GM10847 (cell line): Measurements from ENCODE around the gene SMYD4.

ENCODE experiments used
- POLR2A ChIP-seq: IDR thresholded peaks from 2 replicates; pipeline ENCODE4 v1.6.1; 2011; ENCODE audit not compliant: insufficient read length; ENCODE audit errors: extremely low read depth

SMYD4 gene

GRCh38 chr17:1792495-1793446 is 36.9 kb downstream of the SMYD4 start:
- no peak for TF ChIP-seq POLR2A

GRCh38 chr17:1789936-1790335 is 39.8 kb downstream of the SMYD4 start:
- TF ChIP-seq POLR2A: no peak

GRCh38 chr17:1787301-1787902 is 42.3 kb downstream of the SMYD4 start:
- no peak for TF ChIP-seq POLR2A

GRCh38 chr17:1786708-1787107 is 43.0 kb downstream of the SMYD4 start:
- no peak for TF ChIP-seq POLR2A

GRCh38 chr17:1785930-1786329 is 43.8 kb downstream of the SMYD4 start:
- no peak for TF ChIP-seq POLR2A

GRCh38 chr17:1783834-1784611 is 45.7 kb downstream of the SMYD4 start:
- no peak for TF ChIP-seq POLR2A

GRCh38 chr17:1783271-1783670 is 46.4 kb downstream of the SMYD4 start:
- TF ChIP-seq POLR2A: no peak

GRCh38 chr17:1782171-1782567 is 47.5 kb downstream of the SMYD4 start:
- no peak for TF ChIP-seq POLR2A

GRCh38 chr17:1779571-1780131 is 50.1 kb downstream of the SMYD4 start:
- no peak for TF ChIP-seq POLR2A

- no peak for TF ChIP-seq POLR2A
Measured at GRCh38 chr17:1776857-1777256, 52.8 kb downstream of the SMYD4 start.

GRCh38 chr17:1776328-1776727 is 53.4 kb downstream of the SMYD4 start:
- no peak for TF ChIP-seq POLR2A

GRCh38 chr17:1774390-1775176 is 55.1 kb downstream of the SMYD4 start:
- no peak for TF ChIP-seq POLR2A

GRCh38 chr17:1773696-1774181 is 56.0 kb downstream of the SMYD4 start:
- no peak for TF ChIP-seq POLR2A

GRCh38 chr17:1769822-1770477 is 59.8 kb downstream of the SMYD4 start:
- no peak for TF ChIP-seq POLR2A

GRCh38 chr17:1767358-1767757 is 62.3 kb downstream of the SMYD4 start:
- no peak for TF ChIP-seq POLR2A
